NCI-H460 (cell line): ENCODE data around the gene CRADD. TPM values are rescaled to one million over a fixed set of nuclear protein-coding genes. Genes with fewer than 3 reads are reported as not detected.
"Not testable (repeated sequence)": the region's sequence is repeated elsewhere in the genome, so short reads cannot be mapped to it uniquely, and the experiment has no call there.

Experiments
- DNase-seq: peaks from one replicate; pipeline ENCODE4 v3.0.0-alpha.2; 2016; ENCODE audit warnings: low read depth; ENCODE audit errors: extremely low read depth
- total RNA-seq: library from RNA; depleted of rRNA; stranded (reverse); fragments of >200 nt; shearing (Covaris generic); gene quantifications from 2 replicates; pipeline ENCODE4 v1.2.3, GENCODE V29; 2014

Gene CRADD
- total RNA-seq, 1 experiment from 2014 or later = 20.5 TPM

GRCh38 chr12:93857991-93858447, 180.8 kb downstream of the CRADD start:
- no peak for DNase-seq

DNA sequence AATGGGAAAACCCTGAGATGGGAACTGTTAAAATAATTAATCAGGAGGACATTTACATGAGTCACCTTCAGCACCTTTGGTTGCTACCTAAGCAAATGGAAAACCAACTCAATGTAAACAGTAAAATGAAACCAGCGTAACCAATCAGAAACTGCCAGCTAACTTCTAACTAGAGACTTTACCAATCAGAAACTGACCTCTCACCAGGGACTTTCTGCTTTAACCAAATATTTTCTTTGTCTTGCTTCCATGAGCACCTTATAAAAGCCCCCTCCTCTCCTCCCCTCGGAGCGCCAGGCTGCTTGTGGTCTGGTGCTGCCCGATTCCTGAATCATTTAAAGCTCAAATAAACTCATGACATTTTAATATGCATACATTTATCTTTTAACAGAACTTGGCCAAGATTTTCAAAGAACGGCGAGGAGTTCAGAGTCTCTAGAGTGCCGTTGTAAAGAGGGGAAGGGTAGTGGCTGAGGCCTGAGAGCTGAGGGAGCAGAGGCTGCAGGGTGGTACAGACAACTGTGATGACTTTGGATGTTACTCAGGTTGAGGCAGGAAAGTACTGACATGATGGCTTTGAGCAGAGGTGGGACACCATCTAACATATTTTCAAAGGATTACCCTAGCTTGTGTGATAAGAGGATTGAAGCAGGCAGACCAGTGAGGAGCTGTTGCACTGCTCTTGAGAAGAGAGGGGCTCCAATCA, 183.6 kb downstream of the CRADD start:
- no peak for DNase-seq

DNA sequence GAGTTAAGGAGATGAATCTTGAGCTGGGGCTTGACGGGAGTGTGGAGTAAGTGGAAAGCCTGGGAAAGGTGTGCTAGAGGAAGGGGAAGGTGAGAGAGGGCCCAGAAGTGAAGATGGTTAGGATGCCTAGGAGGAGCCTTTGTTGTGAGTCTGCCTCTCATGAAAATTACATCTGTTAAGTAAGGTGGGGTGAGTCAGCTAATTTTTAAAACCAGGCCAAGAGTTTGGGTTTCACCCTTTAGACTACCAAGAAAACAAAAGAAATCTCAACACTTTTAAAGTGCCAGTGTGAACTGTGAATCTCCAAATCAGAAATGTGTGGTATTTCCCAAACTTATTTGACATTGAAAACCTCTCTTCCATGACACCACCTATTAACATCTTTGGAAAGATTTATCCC, 185.2 kb downstream of the CRADD start:
- no peak for DNase-seq

DNA sequence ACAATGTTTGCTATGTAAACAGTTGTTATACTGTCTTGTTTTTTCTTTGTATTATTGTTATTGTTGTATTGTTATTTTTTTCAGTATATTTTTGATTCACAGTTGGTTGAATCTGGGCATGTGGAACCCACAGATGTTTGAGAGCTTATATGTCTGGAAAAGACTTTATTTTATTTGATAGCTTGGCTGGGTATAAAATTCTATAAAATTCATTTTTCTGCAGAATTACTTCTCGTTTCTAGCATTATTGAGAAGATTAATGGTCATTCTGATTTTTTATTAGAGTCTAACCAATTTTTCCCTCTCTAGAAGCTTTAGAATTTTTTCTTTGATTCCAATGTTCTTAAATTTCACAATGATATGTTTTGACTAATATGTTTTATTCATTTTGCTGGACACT, 188.6 kb downstream of the CRADD start:
- DNase-seq = no peak

DNA sequence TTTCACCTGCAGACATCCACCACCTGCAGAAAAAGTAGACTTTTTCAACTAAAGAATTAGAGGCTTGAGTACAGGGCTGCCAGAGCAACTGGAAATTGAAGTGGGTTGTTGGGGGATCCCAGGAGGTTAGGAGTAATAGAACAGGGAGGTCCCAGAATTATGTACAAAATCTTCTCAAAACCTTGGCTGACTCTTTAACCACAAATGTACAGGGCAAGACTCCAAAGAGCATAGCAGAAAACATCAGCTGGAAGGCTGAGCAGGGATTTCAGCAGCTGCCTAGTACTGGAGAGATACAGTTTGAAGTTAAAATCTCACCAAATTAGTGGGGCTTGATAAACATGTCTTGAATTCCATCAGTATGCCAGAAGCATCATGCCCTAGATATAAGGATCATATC, 191.6 kb downstream of the CRADD start:
- no peak for DNase-seq

DNA sequence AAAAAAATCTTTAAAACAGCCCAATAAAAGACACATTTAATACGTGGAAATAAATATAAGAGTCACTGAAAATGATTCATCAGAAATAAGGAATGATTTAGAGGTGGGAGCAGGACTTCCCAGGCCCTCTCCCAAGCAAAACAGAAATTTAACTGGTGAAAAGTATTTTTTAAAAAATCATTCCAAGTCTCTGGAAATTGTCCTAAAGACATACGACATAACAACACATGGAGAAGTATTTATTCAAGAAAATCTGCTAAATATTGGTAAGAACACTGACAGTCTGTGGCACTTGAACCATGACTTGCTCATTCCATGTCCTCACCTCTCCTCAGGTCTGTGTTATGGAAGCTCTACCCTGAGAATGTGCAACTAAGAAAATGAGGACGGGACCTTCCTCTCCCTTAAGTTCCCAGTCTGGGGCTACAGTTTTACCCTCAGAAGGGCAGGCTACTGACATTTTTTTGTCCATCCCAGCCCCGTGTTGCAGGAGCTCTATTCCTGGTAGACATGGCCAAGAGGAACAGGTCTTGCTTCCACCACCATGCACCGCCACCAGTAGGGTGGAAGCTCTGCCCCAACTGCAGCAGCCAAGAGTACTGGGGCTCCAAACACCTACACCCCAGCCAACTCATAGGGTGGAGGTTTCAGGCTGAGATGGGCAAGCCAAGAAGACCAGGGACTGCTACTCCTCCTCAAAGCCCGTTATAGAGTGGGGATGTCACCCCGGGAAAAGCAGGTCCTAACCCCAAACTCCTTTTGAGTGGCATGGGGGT, 193.0 kb downstream of the CRADD start:
- no peak for DNase-seq

DNA sequence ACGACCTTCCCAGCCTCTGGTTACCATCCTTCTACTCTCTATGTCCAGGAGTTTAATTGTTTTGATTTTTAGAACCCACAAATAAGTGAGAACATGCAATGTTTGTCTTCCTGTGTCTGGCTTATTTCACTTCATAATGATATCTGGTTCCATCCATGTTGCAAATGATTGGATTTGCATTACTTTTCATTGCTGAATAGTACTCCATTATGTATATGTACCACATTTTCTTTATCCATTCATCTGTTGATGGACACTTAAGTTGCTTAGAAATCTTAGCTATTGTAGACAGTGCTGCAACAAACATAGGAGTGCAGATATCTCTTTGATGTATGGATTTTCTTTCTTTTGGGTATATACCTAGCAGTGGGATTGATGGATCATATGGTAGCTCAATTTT, 194.4 kb downstream of the CRADD start:
- not testable (repeated sequence) for DNase-seq

GRCh38 chr12:93873561-93873960, 196.4 kb downstream of the CRADD start:
- no peak for DNase-seq

- no peak for DNase-seq
Observed at GRCh38 chr12:93875157-93875556, 198.0 kb downstream of the CRADD start.

DNA sequence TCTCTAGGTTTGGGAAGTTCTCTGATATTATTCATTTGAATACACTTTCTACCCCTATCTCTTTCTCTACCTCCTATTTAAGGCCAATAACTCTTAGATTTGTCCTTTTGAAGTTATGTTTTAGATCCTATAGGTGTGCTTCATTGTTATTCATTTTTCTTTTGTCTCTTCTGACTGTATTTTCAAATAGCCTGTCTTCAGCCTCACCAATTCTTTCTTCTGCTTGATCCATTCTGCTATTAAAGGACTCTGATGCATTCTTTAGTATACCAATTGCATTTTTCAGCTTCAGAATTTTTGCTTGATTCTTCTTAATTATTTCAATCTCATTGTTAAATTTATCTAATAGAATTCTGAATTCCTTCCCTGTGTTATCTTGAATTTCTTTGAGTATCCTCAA, 199.2 kb downstream of the CRADD start:
- DNase-seq = no peak

DNA sequence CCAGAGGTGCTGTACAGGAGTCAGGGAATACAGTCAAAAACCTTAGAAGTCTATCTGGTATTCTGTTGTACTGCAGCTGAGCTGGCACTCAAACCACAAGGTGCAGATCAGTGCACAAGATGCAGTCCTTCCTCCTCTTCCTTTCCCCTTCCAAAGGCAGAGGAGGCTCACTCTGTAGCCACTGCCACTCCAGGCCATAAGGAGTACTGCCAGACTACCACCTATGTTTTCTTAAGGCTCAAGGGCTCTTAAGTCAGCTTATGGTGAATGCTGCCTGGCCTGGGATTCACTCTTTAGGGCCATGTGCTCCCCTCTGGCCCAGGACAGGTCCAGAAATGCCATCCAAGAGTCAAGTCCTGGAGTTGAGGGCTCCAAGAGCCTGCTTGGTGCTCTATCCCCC, 200.3 kb downstream of the CRADD start:
- no peak for DNase-seq

GRCh38 chr12:93879476-93880421, 202.6 kb downstream of the CRADD start:
- DNase-seq = no peak

DNA sequence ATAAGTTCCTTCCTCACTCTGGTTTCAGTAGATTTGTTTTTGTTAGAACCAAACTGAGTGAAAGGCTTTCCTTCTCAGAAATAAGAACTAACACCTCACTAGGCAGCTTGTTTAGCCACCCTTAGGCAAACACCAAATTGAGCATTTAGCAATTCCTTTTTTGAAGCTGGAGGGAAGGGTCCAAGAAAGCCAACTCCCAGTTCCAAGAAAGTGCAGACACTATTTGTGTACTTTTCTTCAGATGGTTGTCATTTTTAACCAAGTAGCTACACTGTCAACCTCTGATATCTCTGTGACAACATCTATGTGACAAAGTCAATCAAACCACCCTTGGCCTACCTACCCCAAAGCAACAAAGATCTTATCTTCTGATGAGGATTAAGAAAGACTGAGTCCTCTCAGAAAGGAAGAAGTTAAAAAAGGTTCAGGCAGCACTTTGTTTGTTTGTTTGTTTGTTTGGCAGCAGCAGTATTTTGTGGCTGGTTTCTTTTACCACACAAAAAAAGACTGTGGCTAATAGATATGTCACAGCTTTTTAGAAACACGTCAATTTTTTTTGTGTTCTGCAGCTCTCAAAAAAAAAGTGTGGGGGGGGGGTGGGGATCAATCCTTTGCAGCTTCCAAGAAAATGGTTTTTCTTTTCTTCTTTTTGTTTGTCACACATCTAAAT, 203.8 kb downstream of the CRADD start:
- DNase-seq = no peak

- no peak for DNase-seq
Observed at GRCh38 chr12:93882763-93883162, 205.6 kb downstream of the CRADD start.

- DNase-seq = no peak
Observed at GRCh38 chr12:93883436-93884154, 206.4 kb downstream of the CRADD start.

- DNase-seq = no peak
Observed at GRCh38 chr12:93884794-93885460, 207.8 kb downstream of the CRADD start.

DNA sequence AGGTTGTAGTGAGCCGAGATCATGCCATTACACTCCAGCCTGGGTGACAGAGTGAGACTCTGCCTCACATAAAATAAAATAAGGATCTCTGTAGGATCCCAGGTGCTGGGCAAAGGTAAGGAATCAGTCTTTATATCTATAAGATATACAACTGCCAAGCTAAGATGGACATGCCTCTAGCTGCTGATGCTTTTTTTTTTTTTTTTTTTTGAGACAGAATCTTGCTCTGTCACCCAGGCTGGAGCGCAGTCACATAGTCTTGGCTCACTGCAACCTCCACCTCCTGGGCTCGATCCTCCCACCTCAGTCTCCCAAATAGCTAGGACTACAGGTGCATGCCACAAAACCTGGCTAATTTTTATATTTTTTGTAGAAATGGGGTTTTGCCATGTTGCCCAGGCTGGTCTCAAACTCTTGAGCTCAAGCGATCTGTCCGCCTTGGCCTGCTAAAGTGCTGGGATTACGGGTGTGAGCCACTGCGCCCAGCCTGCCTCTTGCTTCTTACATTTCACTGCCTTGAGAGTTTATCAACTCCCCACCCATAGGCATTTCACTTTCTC, 208.9 kb downstream of the CRADD start:
- DNase-seq = not testable (repeated sequence)

DNA sequence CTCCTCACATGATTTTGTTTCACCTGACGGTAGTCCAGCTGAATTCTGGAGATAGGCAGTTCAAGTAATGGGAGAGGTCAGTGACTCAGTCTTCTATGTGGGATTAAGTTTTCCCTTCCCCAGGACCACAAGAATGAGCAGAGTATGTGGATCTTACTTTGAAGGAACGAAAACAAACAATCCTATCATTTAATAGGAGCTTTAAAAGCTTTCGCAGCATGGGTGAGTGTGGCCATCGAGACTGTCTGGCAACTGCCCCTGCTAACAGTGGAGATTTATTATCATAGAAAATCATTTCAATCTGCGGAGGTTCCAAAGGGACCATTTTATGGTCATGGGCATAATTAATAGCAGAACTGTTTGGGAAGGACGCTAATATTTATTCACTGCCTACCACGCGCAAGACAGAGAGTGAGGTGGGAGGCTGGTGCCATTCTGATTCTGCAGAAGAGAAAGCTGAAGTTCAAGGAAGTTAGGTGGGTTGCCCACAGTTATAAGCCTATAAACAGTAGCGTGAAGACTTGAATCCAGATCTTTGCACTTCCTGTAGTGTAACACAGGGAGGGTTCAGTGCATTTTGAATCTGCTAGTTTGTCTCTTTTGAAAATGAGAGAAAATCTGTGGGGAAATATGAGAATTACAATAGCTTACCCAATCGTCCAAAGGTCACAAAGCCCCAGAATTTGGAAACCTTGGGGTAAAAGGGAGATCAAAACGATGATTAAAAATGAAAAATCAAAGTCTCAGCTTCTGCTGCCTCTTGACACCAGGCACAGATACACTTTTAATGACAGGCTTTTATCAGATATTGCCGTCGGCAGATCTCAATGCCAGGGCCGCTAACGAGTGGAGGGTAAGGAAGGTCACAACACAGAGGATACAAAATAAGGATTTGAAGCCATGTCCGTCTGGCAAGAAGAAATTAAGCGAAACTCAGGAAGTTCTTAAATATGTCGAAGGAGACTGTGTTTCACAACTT, 209.6 kb downstream of the CRADD start:
- DNase-seq = no peak
